SK-N-SH (cell line): ENCODE results near the gene MOGAT3. TPM values are rescaled to one million over a fixed set of nuclear protein-coding genes. Genes with fewer than 3 reads are reported as not detected.

Source experiments
- CTCF ChIA-PET: fragments of 300-600, 350-600 bp; formaldehyde crosslinking; extraction: SDS; loops from one replicate; lab custom pipeline; 2021; lab: Yijun Ruan, JAX
- POLR2A ChIA-PET: fragments of 350-600 bp; sonication (Branson Sonifier 250); formaldehyde crosslinking; extraction: SDS; loops from one replicate; lab custom pipeline; 2020; ENCODE audit warnings: antibody characterized with exemption, inconsistent platforms; lab: Yijun Ruan, JAX
- DNase-seq: peaks from one replicate; pipeline ENCODE4 v3.0.0; 2012
- H2AFZ ChIP-seq: fragments of 200-600 bp; sonication (generic); 2 replicates; pipeline ENCODE4 v1.8.1; 2016; ENCODE audit warnings: antibody characterized with exemption, mild to moderate bottlenecking, low read depth
- H3F3A ChIP-seq: fragments of 200-600 bp; sonication (generic); replicated peaks from 2 replicates; pipeline ENCODE3; 2016; ENCODE audit warnings: antibody characterized with exemption, mild to moderate bottlenecking; ENCODE audit not compliant: insufficient read depth
- H3K27ac ChIP-seq, 2 experiments: fragments of 200-500 bp in 1 of 2; fragments of 200-600 bp in 1 of 2; sonication (Bioruptor generic) in 1 of 2; sonication (generic), shearing (Covaris generic) in 1 of 2; 2 replicates each; pipeline versions ENCODE4 v1.5.1 to v1.6.1; 2014 to 2016; ENCODE audit warnings: low read depth in 2 of 2, inconsistent platforms in 1 of 2, low read length in 1 of 2, mild to moderate bottlenecking in 1 of 2, mixed read lengths in 1 of 2
- H3K27me3 ChIP-seq: fragments of 200-600 bp; sonication (generic), shearing (Covaris generic); 2 replicates; pipeline ENCODE4 v1.6.1; 2016; ENCODE audit warnings: mixed run types; ENCODE audit not compliant: insufficient read depth
- H3K36me3 ChIP-seq, 2 experiments: fragments of 200-500 bp in 1 of 2; fragments of 200-600 bp in 1 of 2; sonication (Bioruptor generic) in 1 of 2; sonication (generic) in 1 of 2; replicated peaks in 1 of 2; 2 replicates each; pipeline versions ENCODE3 to v1.5.1; 2014 to 2016; ENCODE audit warnings: low read length in 1 of 2, mild to moderate bottlenecking in 1 of 2; ENCODE audit not compliant: insufficient read depth in 2 of 2, control insufficient read depth in 1 of 2
- H3K4me1 ChIP-seq, 2 experiments: fragments of 200-500 bp in 1 of 2; fragments of 200-600 bp in 1 of 2; sonication (Bioruptor generic) in 1 of 2; sonication (generic), shearing (Covaris generic) in 1 of 2; 2 replicates each; pipeline versions ENCODE4 v1.5.1 to v1.6.1; 2014 to 2016; ENCODE audit warnings: low read depth in 1 of 2, low read length in 1 of 2, mixed run types in 1 of 2; ENCODE audit not compliant: insufficient read depth in 2 of 2, control insufficient read depth in 1 of 2
- H3K4me2 ChIP-seq: fragments of 200-600 bp; sonication (generic), shearing (Covaris generic); 2 replicates; pipeline ENCODE4 v1.6.1; 2017; ENCODE audit warnings: mixed run types
- H3K4me3 ChIP-seq, 2 experiments: fragments of 200-500 bp in 1 of 2; fragments of 200-600 bp in 1 of 2; sonication (Bioruptor generic) in 1 of 2; sonication (generic), shearing (Covaris generic) in 1 of 2; 2 replicates each; pipeline versions ENCODE4 v1.5.1 to v1.8.1; 2014 to 2016; ENCODE audit warnings: low read depth in 2 of 2, inconsistent platforms in 1 of 2, low read length in 1 of 2, mild to moderate bottlenecking in 1 of 2, mixed read lengths in 1 of 2, moderate library complexity in 1 of 2
- H3K79me2 ChIP-seq: fragments of 200-600 bp; sonication (generic); 2 replicates; pipeline ENCODE4 v1.8.1; 2017; ENCODE audit warnings: mild to moderate bottlenecking; ENCODE audit not compliant: insufficient read depth
- H3K9ac ChIP-seq: fragments of 200-600 bp; sonication (generic); 2 replicates; pipeline ENCODE4 v1.6.1; 2017; ENCODE audit warnings: mixed run types
- H3K9me2 ChIP-seq: fragments of 200-600 bp; sonication (generic); 2 replicates; pipeline ENCODE4 v1.6.1; 2017; ENCODE audit warnings: mixed run types
- H3K9me3 ChIP-seq: fragments of 200-600 bp; sonication (generic); 2 replicates; pipeline ENCODE4 v1.6.1; 2017; ENCODE audit warnings: mixed run types, mild to moderate bottlenecking, moderate library complexity
- H4K20me1 ChIP-seq: fragments of 200-600 bp; sonication (generic); 2 replicates; pipeline ENCODE4 v1.6.1; 2017; ENCODE audit warnings: mild to moderate bottlenecking, mixed run types; ENCODE audit not compliant: insufficient read depth
- CTCF ChIP-seq: fragments of 200-600 bp; sonication (generic); IDR thresholded peaks from 2 replicates; pipeline ENCODE4 v1.6.1; 2017; ENCODE audit warnings: antibody characterized with exemption, mild to moderate bottlenecking, moderate library complexity
- FOSL2 ChIP-seq: IDR thresholded peaks from 2 replicates; pipeline ENCODE4 v1.4.0; 2012; ENCODE audit warnings: low read depth, mild to moderate bottlenecking, moderate library complexity, borderline replicate concordance
- FOXM1 ChIP-seq: IDR thresholded peaks from 2 replicates; pipeline ENCODE4 v1.4.0; 2012; ENCODE audit warnings: low read depth, mild to moderate bottlenecking
- JUND ChIP-seq: IDR thresholded peaks from 2 replicates; pipeline ENCODE4 v1.4.0; 2012
- MAX ChIP-seq: IDR thresholded peaks from 2 replicates; pipeline ENCODE4 v1.4.0; 2012; ENCODE audit warnings: low read depth
- MXI1 ChIP-seq: IDR thresholded peaks from 2 replicates; pipeline ENCODE4 v1.6.1; 2012; ENCODE audit warnings: mild to moderate bottlenecking, low read depth, low read length, improper control_type of control experiment
- NFIC ChIP-seq: IDR thresholded peaks from 2 replicates; pipeline ENCODE4 v1.4.0; 2012; ENCODE audit warnings: borderline replicate concordance
- NRF1 ChIP-seq: IDR thresholded peaks from 2 replicates; pipeline ENCODE4 v1.6.1; 2012; ENCODE audit warnings: low read depth, mild to moderate bottlenecking, low read length
- PBX3 ChIP-seq: IDR thresholded peaks from 2 replicates; pipeline ENCODE4; 2012
- POLR2AphosphoS5 ChIP-seq: IDR thresholded peaks from 2 replicates; pipeline ENCODE4 v1.6.1; 2012; ENCODE audit warnings: low read depth, low read length
- RAD21 ChIP-seq: IDR thresholded peaks from 2 replicates; pipeline ENCODE4 v1.6.1; 2012; ENCODE audit warnings: mild to moderate bottlenecking, low read length
- RCOR1 ChIP-seq: fragments of 150-350 bp; IDR thresholded peaks from 2 replicates; pipeline ENCODE4 v1.6.1; 2017; ENCODE audit warnings: antibody characterized with exemption, low read length
- RFX5 ChIP-seq: IDR thresholded peaks from 2 replicates; pipeline ENCODE4 v1.6.1; 2012; ENCODE audit warnings: mild to moderate bottlenecking, improper control_type of control experiment, low read length
- RXRA ChIP-seq: IDR thresholded peaks from 2 replicates; pipeline ENCODE4 v1.4.0; 2012; ENCODE audit warnings: low read depth, mild to moderate bottlenecking, borderline replicate concordance
- SMC3 ChIP-seq: IDR thresholded peaks from 2 replicates; pipeline ENCODE4 v1.6.1; 2012; ENCODE audit warnings: low read depth, low read length, improper control_type of control experiment
- TAF1 ChIP-seq: IDR thresholded peaks from 2 replicates; pipeline ENCODE4 v1.6.1; 2012; ENCODE audit warnings: low read depth, mild to moderate bottlenecking, low read length, moderate library complexity, borderline replicate concordance
- TCF12 ChIP-seq: IDR thresholded peaks from 2 replicates; pipeline ENCODE4 v1.4.0; 2012
- USF1 ChIP-seq: IDR thresholded peaks from 2 replicates; pipeline ENCODE4 v1.4.0; 2012; ENCODE audit warnings: low read depth, borderline replicate concordance
- USF2 ChIP-seq: fragments of 150-350 bp; IDR thresholded peaks from 2 replicates; pipeline ENCODE4 v1.6.1; 2017; ENCODE audit warnings: antibody characterized with exemption, low read length, low read depth, borderline replicate concordance
- YY1 ChIP-seq: IDR thresholded peaks from 2 replicates; pipeline ENCODE4 v1.4.0; 2012; ENCODE audit warnings: low read depth, mild to moderate bottlenecking
- WGBS: methylation state at CpG from one replicate; pipeline ENCODE4 v1.1.6; 2017; ENCODE audit warnings: low lambda C conversion rate; 5-methylcytosine and 5-hydroxymethylcytosine counted together
- polyA plus RNA-seq, 3 experiments: library from polyadenylated mRNA; depleted of rRNA; stranded (reverse); fragments of >200 nt; gene quantifications; 2 replicates each; pipeline ENCODE4 v1.2.3, GENCODE V29; 2012

MOGAT3 gene
- polyA plus RNA-seq, 1 of the 3 experiments (the other 2 are of a cell fraction) = not detected

GRCh38 chr7:101156277-101156676 is 44.6 kb downstream of the MOGAT3 start:
- no peak overlapping the region for H3K27ac ChIP-seq
- TF ChIP-seq RXRA = no peak
- TF ChIP-seq CTCF = peak; percentile 42
- ChIA-PET CTCF (interaction anchor here (0.8 to 7.9 kb wide), 12 partner anchors 9 to 262 kb away, joined by 3 to 116 read pairs (median 4); partner anchors contain the start of genes NAT16 and VGF), POLR2A (interaction anchor here (1.2 to 3.7 kb wide), 4 partner anchors 9 to 61 kb away, joined by 3 to 43 read pairs (median 4); partner anchors contain the start of genes PLOD3, VGF and ZNHIT1)
- peaks cover 22% of the 10 kb centered on the region for H3F3A ChIP-seq
- no peaks in the 10 kb centered on the region for H3K9me3 ChIP-seq
- no peaks in the 10 kb centered on the region for H3K9me2 ChIP-seq
- H4K20me1 ChIP-seq = peaks cover 5% of the 10 kb centered on the region; the same call in 1 of the 2 replicates
- H3K9ac ChIP-seq = no peak overlapping the region
- no peaks in the 10 kb centered on the region for H3K27me3 ChIP-seq
- H3K4me2 ChIP-seq = peak overlapping the region; percentile 99; the same call in 1 of the 2 replicates
- H3K4me1 ChIP-seq = peaks cover 15 to 18% of the 10 kb centered on the region in 2 experiments; a peak in 3 of 4 replicates
- H2AFZ ChIP-seq = no peak overlapping the region
- peaks cover 30% of the 10 kb centered on the region for H3K79me2 ChIP-seq
- 83% methylated on average over 6 of the region's 6 CpGs for WGBS
- peaks cover 33% of the 10 kb centered on the region in 2 experiments for H3K36me3 ChIP-seq
- no peak overlapping the region for H3K4me3 ChIP-seq
- no peak for DNase-seq

DNA sequence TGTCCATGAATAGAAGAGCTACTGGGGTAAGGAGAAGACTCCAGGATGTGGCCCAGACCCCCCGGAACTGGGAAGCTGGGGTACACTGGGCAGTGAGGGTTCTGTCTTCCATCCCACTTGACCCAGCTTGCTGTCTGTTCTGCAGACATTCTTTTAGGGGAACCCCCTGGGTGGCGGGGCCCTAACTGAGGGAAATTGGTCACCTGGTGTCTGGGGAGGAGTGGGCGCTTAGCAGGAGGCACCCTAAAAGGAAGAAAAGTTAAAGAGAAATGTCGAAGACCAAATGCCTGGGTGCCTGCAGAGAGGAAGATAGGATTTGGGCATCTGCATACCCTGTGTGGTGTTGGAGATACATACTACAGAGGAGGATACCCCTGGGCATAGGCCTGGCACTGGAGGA is 45.5 kb downstream of the MOGAT3 start:
- no peaks in the 10 kb centered on the region for H3K9me2 ChIP-seq
- TF ChIP-seq MXI1 (no peak), USF1 (no peak), FOSL2 (no peak), YY1 (no peak), RAD21 (no peak), TCF12 (no peak), NFIC (no peak), MAX (no peak), NRF1 (no peak), TAF1 (no peak), FOXM1 (no peak), RCOR1 (no peak), RFX5 (no peak), JUND (no peak), PBX3 (no peak), USF2 (no peak), SMC3 (no peak), POLR2AphosphoS5 (no peak)
- H3K4me3 ChIP-seq = peak overlapping the region; percentile 65 to 88
- H4K20me1 ChIP-seq = peaks cover 4% of the 10 kb centered on the region; the same call in 1 of the 2 replicates
- no peak for DNase-seq
- peaks cover 29 to 31% of the 10 kb centered on the region in 2 experiments for H3K36me3 ChIP-seq
- peak overlapping the region; percentile 38 to 84 for H3K27ac ChIP-seq
- no peaks in the 10 kb centered on the region for H3K9me3 ChIP-seq
- WGBS = 35% methylated on average over 4 of the region's 4 CpGs
- POLR2A ChIA-PET = interaction anchor here (0.8 to 3.7 kb wide), 4 partner anchors 8 to 62 kb away, joined by 3 to 43 read pairs (median 4); partner anchors contain the start of genes PLOD3, VGF and ZNHIT1
- CTCF ChIA-PET = interaction anchor here (0.6 to 7.9 kb wide), 15 partner anchors 8 to 450 kb away, joined by 3 to 116 read pairs (median 3); partner anchors contain the start of genes POP7 and VGF
- H3K4me2 ChIP-seq = peak overlapping the region; percentile 99
- peak overlapping the region; percentile 33; the same call in 1 of the 2 replicates for H2AFZ ChIP-seq
- H3K9ac ChIP-seq = peak overlapping the region; percentile 90
- H3F3A ChIP-seq = peaks cover 21% of the 10 kb centered on the region
- H3K27me3 ChIP-seq = no peaks in the 10 kb centered on the region
- H3K79me2 ChIP-seq = peaks cover 30% of the 10 kb centered on the region
- peaks cover 15 to 18% of the 10 kb centered on the region in 2 experiments; a peak in 3 of 4 replicates for H3K4me1 ChIP-seq
